H4 (cell line): ENCODE measurements around the gene MAP3K2. TPM values are rescaled to one million over a fixed set of nuclear protein-coding genes. Genes with fewer than 3 reads are reported as not detected.
"Not testable (repeated sequence)": the region's sequence is repeated elsewhere in the genome, so short reads cannot be mapped to it uniquely, and the experiment has no call there.

Experiments
- DNase-seq: peaks from one replicate; pipeline ENCODE4 v3.0.0-alpha.2; 2015; ENCODE audit warnings: low spot score
- total RNA-seq: library from RNA; depleted of rRNA; stranded (reverse); fragments of >200 nt; shearing (Covaris generic); gene quantifications from 2 replicates; pipeline ENCODE4 v1.2.3, GENCODE V29; 2014

MAP3K2 gene
- total RNA-seq, 1 experiment from 2014 or later = 17.4 TPM

DNA sequence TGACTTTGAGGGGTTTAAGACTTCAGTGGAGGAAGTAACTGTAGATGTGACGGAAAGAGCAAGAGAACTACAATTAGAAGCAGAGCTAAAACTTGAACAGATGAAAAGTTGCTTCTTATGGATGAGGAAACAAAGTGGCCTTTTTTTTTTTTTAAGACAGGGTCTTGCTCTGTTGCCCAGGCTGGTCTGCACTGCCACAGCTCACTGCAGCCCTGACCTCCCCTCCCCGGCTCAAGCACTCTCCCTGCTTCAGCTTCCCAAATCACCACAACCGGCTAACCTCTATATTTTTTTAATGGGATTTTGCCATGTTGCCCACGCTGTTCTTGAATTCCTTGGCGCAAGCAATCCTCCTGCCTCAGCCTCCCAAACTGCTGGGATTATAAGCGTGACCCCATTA, 3.2 kb downstream of the MAP3K2 start:
- DNase-seq = no peak

GRCh38 chr2:127382831-127383230, 4.9 kb downstream of the MAP3K2 start:
- no peak for DNase-seq

- no peak for DNase-seq
Measured at GRCh38 chr2:127381762-127382161, 6.0 kb downstream of the MAP3K2 start.

GRCh38 chr2:127379712-127380355, 7.9 kb downstream of the MAP3K2 start:
- DNase-seq = no peak

GRCh38 chr2:127378720-127379119, 9.1 kb downstream of the MAP3K2 start:
- no peak for DNase-seq

DNA sequence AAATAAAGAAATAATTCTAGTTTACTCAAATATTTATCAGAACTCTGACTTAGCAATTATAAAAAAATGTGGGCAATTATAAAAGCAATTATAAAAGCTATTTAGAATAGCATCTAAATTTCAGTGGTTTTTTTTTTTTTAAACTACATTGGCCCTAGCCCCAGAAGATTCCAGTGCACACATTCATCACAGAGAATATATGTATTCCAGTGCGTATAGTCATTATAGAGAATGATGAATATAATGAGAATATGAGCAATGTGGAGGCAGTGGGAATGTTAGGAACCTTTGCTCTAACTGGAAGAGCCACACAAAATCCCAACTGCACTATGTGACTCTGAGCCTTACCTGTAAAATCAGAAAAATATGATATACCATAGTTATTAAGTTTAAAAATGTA, 10.5 kb downstream of the MAP3K2 start:
- DNase-seq = no peak

DNA sequence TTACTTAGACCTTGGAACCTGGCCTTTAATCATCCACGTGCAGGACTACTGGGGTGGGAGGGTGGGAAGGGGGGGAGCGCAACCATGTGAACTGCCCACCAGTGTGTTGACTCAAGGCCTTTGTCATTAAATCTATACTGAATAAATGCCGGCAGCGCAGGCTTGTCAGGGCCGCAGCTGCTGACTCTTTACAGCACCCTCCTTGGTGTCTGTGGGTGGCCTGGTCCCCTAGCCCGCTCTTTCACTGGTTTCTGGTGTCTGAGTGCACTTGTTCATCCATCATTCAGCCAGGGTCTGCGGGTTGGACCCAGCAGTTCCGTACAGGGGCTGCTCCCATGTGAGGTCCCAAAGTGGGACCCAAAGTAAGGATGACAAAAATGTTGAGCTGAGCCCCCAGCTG, 11.5 kb downstream of the MAP3K2 start:
- DNase-seq = no peak

GRCh38 chr2:127373362-127374083, 14.3 kb downstream of the MAP3K2 start:
- DNase-seq = no peak

GRCh38 chr2:127371037-127371436, 16.7 kb downstream of the MAP3K2 start:
- no peak for DNase-seq

- DNase-seq = no peak
Measured at GRCh38 chr2:127370010-127370409, 17.8 kb downstream of the MAP3K2 start.

DNA sequence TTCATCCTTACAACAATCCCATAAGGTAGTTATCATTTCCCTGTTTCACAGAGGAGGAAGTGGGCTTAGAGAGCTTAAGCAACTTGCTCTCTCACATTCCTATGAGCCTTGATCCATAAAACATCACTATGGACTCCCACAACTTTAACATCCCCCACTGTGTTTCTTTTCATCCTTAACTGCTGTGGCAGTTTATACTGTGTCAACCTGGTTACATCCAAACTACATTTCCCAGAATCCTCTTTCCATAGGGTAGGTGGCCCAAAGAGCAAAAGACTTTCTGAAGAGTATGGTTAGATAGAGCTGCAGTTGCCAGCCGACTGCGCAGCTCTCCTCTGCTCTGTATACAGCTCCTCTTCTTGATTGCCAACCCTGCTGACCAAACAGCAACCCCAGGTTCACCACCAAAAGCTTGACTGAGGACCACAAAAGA, 22.5 kb downstream of the MAP3K2 start:
- no peak for DNase-seq

DNA sequence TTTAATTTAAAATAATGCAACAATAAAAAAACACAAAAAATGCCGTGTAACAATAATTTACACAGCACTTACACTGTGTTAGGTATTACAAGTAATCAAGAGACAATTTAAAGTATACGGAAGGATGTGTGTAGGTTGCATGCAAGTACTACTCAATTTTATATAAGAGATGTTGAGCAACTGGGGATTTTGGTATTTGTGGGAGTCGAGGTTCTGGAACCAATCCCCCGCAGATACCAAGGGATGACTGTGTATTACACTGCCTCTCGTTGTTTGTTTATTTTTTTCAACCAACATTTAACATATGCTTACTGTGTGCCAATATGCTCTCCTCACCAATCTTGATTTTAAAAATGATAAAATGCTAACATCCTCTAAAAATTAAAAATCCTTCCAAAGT, 24.8 kb downstream of the MAP3K2 start:
- no peak for DNase-seq

- DNase-seq = no peak
Measured at GRCh38 chr2:127361929-127362885, 25.6 kb downstream of the MAP3K2 start.

DNA sequence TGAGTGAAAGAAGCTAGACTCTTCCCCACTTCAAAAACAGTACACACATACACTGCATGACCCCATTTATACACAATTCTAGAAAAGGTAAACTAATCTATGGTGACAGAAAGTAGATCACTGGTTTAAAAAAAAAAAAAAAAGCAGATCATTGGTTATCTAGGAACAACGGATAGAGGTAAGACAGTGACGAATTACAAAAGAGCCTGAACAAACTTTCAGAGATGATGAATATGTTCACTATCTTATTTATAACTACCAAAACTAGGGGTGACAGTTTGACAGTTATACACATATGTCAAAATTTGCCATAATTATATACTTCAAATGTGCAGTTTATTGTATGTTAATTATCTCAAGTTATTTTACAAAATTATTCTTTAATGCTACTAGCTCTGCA, 27.5 kb downstream of the MAP3K2 start:
- DNase-seq = no peak

- no peak for DNase-seq
Measured at GRCh38 chr2:127359520-127359919, 28.3 kb downstream of the MAP3K2 start.

DNA sequence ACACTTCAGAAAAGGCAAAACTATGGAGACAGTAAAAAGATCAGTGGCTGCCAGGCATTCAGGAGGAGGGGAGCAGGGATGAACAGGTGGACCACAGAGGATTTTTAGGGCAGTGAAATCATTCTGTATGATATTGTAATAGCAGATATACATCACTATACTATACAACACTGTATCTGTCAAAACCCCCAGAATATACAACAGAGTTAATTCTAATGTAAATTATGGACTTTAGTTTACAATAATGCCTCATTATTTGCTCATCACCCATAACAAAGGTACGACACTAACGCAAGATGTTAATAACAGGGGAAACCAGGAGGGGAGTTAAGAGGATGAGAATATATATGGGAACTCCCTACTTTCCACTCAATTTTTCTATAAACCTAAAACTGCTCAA, 28.8 kb downstream of the MAP3K2 start:
- no peak for DNase-seq

DNA sequence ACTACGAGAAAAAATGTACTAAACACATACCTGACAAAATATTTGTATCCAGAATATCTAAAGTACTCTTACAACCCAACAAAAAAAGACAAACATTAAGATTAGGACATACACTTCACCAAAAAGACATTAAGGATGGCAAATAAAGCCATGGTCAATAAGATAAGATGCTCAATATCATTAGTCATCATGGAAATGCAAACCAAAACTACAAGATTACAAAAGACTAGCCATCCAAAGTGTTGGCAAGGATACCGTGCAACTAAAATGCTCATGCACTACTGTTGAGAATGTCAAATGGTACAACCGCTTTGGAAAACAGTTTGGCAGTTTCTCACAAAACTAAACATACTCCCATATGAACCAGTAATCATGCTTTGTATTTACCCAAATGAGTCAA, 29.7 kb downstream of the MAP3K2 start:
- DNase-seq = no peak

DNA sequence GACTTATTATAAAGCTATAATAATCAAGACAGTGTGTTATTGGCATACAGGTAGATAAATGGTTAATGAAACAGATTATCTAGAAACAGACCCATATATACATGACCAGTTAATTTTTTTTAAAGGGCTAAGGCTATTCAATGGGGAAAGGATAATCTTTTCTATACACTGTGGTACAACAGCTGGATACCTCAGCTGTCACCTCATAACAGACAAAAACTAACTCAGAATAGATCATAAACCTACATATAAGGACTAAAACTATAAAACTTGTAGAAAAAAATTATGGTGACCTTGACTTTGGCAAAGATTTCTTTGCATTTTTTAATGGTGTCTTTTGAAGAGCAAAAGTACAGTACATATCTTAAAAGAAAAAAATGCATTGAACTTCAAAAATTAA, 30.2 kb downstream of the MAP3K2 start:
- no peak for DNase-seq

DNA sequence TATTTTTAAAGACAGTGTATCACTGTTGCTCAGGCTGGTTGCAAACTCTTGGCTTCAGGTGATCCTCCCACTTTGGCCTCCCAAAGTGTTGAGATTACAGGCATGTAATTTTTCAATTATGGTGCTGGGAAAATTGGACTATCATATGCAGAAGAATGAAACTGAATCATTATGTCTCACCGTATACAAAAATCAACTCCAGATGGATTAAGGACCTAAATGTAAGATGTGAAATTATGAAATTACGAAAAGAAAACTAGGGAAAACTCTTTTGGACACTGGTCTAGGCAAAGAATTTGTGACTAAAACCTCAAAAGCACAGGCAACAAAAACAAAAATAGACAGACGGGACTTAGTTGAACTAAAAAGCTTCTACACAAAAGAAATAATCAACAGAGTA, 31.2 kb downstream of the MAP3K2 start:
- no peak for DNase-seq

GRCh38 chr2:127355407-127356008, 32.3 kb downstream of the MAP3K2 start:
- no peak for DNase-seq

DNA sequence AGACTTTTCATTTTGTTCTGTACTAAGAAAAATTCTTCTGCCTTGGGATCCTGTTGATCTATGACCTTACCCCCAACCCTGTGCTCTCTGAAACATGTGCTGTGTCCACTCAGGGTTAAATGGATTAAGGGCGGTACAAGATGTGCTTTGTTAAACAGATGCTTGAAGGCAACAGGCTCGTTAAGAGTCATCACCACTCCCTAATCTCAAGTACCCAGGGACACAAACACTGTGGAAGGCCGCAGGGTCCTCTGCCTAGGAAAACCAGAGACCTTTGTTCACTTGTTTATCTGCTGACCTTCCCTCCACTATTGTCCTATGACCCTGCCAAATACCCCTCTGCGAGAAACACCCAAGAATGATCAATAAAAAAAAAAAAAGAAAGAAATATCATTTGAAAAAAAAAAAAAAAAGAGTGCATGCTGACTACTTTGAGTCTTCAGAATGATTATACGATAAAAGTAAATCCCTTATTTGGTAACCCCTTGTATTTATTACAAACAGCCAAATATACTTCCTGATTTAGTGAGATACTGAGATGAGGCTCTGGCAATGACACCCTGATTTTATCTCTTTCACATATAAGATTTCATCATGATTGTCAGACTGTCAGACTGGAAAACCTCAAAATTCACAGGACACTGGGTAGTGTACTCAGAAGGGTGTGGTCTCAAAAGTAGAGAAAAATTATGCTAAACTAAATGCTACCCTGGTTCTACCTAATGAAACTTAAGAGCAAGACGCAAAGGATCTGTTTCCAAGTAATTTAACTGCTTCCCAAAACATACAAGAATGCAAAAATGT, 33.7 kb downstream of the MAP3K2 start:
- DNase-seq = not testable (repeated sequence)
